Measurements from ENCODE around the gene SLC4A1.

Gene SLC4A1

GRCh38 chr17:44282264-44282663 lies 14.3 kb upstream of the SLC4A1 start:
- Histone ChIP-seq H3K27me3 (replicated peaks) (no peaks in the 10 kb centered on the region), H3K36me3 (replicated peaks) (no peaks in the 10 kb centered on the region), H3K4me3 (ENCODE audit: low read depth, low read length) (no peak overlapping the region), H3K27ac (no peak overlapping the region)
- no peak for DNase-seq
- TF ChIP-seq CTCF (IDR thresholded peaks at IDR 0.05; ENCODE audit: low read depth, low read length, missing control alignments) = no peak
- in situ Hi-C loops (cut with HindIII; ENCODE audit: low pct_ligation_motif_present, low sequenced_read_pairs) = no loop called here

GRCh38 chr17:44281570-44281969 lies 13.6 kb upstream of the SLC4A1 start:
- in situ Hi-C loops (cut with HindIII; ENCODE audit: low pct_ligation_motif_present, low sequenced_read_pairs) = no loop called here
- Histone ChIP-seq H3K27ac (no peak overlapping the region), H3K36me3 (replicated peaks) (no peaks in the 10 kb centered on the region), H3K4me3 (ENCODE audit: low read depth, low read length) (no peak overlapping the region), H3K27me3 (replicated peaks) (no peaks in the 10 kb centered on the region)
- DNase-seq = no peak
- TF ChIP-seq CTCF (IDR thresholded peaks at IDR 0.05; ENCODE audit: low read depth, low read length, missing control alignments) = no peak

- no peak for TF ChIP-seq CTCF (IDR thresholded peaks at IDR 0.05; ENCODE audit: low read depth, low read length, missing control alignments)
- Histone ChIP-seq H3K27ac (peak overlapping the region; percentile 65), H3K36me3 (replicated peaks) (no peaks in the 10 kb centered on the region), H3K27me3 (replicated peaks) (no peaks in the 10 kb centered on the region), H3K4me3 (ENCODE audit: low read depth, low read length) (no peak overlapping the region)
- in situ Hi-C loops (cut with HindIII; ENCODE audit: low pct_ligation_motif_present, low sequenced_read_pairs) = no loop called here
- no peak for DNase-seq
Measured at GRCh38 chr17:44280392-44280937, 12.5 kb upstream of the SLC4A1 start.

- H3K27me3 ChIP-seq (replicated peaks) = no peaks in the 10 kb centered on the region
- no peak for TF ChIP-seq CTCF (IDR thresholded peaks at IDR 0.05; ENCODE audit: low read depth, low read length, missing control alignments)
- no peak overlapping the region for H3K4me3 ChIP-seq (ENCODE audit: low read depth, low read length)
- in situ Hi-C loops (cut with HindIII; ENCODE audit: low pct_ligation_motif_present, low sequenced_read_pairs) = no loop called here
- peak overlapping the region; percentile 65 for H3K27ac ChIP-seq
- no peaks in the 10 kb centered on the region for H3K36me3 ChIP-seq (replicated peaks)
- peak; percentile 92 for DNase-seq
Measured at GRCh38 chr17:44279666-44280391, 11.9 kb upstream of the SLC4A1 start.

GRCh38 chr17:44279346-44279665 lies 11.4 kb upstream of the SLC4A1 start:
- no peak for DNase-seq
- Histone ChIP-seq H3K27ac (peak overlapping the region; percentile 43), H3K27me3 (replicated peaks) (no peaks in the 10 kb centered on the region)

More at GRCh38 chr17:44279346-44279665, 11.4 kb upstream of the SLC4A1 start:
- TF ChIP-seq CTCF (IDR thresholded peaks at IDR 0.05; ENCODE audit: low read depth, low read length, missing control alignments) = no peak
- Histone ChIP-seq H3K4me3 (ENCODE audit: low read depth, low read length) (no peak overlapping the region), H3K36me3 (replicated peaks) (no peaks in the 10 kb centered on the region)
- in situ Hi-C loops (cut with HindIII; ENCODE audit: low pct_ligation_motif_present, low sequenced_read_pairs) = no loop called here
